CD4-positive, CD25-positive, alpha-beta regulatory T cell (primary cell): Measurements from ENCODE around the gene CACNG6. TPM values are rescaled to one million over a fixed set of nuclear protein-coding genes. Genes with fewer than 3 reads are reported as not detected.
A peak's percentile ranks its signal among the peaks of the same experiment; 100 is the strongest.

ENCODE experiments used
- ATAC-seq, 2 donors: fragments of 150-1000 bp; cut with Tn5 transposase; one replicate each; pipeline ENCODE4 v1.10.0; 2021; ENCODE audit warnings: low read depth in 2 of 2, moderate number of reproducible peaks in 2 of 2, moderate library complexity in 1 of 2
- DNase-seq, 3 donors: peaks; one replicate each; pipeline versions ENCODE4 v3.0.0 to v3.0.0-alpha.2; 2012 to 2022; ENCODE audit warnings: mixed read lengths in 1 of 3
- H3K27ac ChIP-seq: one replicate; pipeline ENCODE4 v1.7.0; 2013; ENCODE audit warnings: mild to moderate bottlenecking, low read length; ENCODE audit not compliant: insufficient read depth, poor library complexity, severe bottlenecking
- H3K27me3 ChIP-seq: one replicate; pipeline ENCODE4 v1.7.0; 2013; ENCODE audit warnings: low read length; ENCODE audit not compliant: control insufficient read depth, insufficient read depth
- H3K36me3 ChIP-seq: one replicate; pipeline ENCODE4 v1.7.0; 2013; ENCODE audit warnings: mild to moderate bottlenecking, low read length, moderate library complexity; ENCODE audit not compliant: control insufficient read depth, insufficient read depth
- H3K4me1 ChIP-seq: 2 replicates; pipeline ENCODE4 v1.7.0; 2013; ENCODE audit warnings: mild to moderate bottlenecking, low read length; ENCODE audit not compliant: insufficient read depth, control insufficient read depth, poor library complexity, severe bottlenecking
- H3K4me3 ChIP-seq: one replicate; pipeline ENCODE4 v1.7.0; 2013; ENCODE audit warnings: low read depth, mild to moderate bottlenecking, low read length, moderate library complexity
- H3K9me3 ChIP-seq, 2 experiments: 1 replicate in 1 of 2; 2 replicates in 1 of 2; pipeline ENCODE4 v1.7.0; 2013; ENCODE audit warnings: low read length in 2 of 2, mild to moderate bottlenecking in 1 of 2, moderate library complexity in 1 of 2; ENCODE audit not compliant: control insufficient read depth in 2 of 2
- H3K27ac Mint-ChIP-seq, 3 donors: one replicate each; pipeline ENCODE4 v1.8.0; 2020 to 2022; ENCODE audit warnings: mild to moderate bottlenecking in 3 of 3, mixed read lengths in 3 of 3, moderate library complexity in 2 of 3
- H3K27me3 Mint-ChIP-seq: one replicate; pipeline ENCODE4 v1.8.0; 2022; ENCODE audit warnings: mild to moderate bottlenecking, mixed read lengths
- H3K36me3 Mint-ChIP-seq: one replicate; pipeline ENCODE4 v1.8.0; 2020; ENCODE audit warnings: mixed read lengths
- H3K4me1 Mint-ChIP-seq, 4 donors: one replicate each; pipeline ENCODE4 v1.8.0; 2020 to 2022; ENCODE audit warnings: mixed read lengths in 4 of 4, mild to moderate bottlenecking in 1 of 4
- H3K4me3 Mint-ChIP-seq, 4 donors: one replicate each; pipeline ENCODE4 v1.8.0; 2020 to 2022; ENCODE audit warnings: mild to moderate bottlenecking in 4 of 4, mixed read lengths in 4 of 4, moderate library complexity in 3 of 4
- H3K9me3 Mint-ChIP-seq, 7 donors: one replicate each; pipeline ENCODE4 v1.8.0; 2020 to 2022; ENCODE audit warnings: mixed read lengths in 7 of 7, mild to moderate bottlenecking in 3 of 7, moderate library complexity in 2 of 7
- polyA plus RNA-seq, 4 donors: library from polyadenylated mRNA; unstranded; fragments of 300-500 nt; fragmentation: Illumina TruSeq; gene quantifications; one replicate each; pipeline ENCODE4 v1.2.3, GENCODE V29; 2021
- total RNA-seq: library from RNA; stranded (reverse); gene quantifications from one replicate; pipeline ENCODE4 v1.2.3, GENCODE V29; 2022

CACNG6 gene
- total and polyA plus RNA-seq, 5 donors from 2014 or later: not detected

DNA sequence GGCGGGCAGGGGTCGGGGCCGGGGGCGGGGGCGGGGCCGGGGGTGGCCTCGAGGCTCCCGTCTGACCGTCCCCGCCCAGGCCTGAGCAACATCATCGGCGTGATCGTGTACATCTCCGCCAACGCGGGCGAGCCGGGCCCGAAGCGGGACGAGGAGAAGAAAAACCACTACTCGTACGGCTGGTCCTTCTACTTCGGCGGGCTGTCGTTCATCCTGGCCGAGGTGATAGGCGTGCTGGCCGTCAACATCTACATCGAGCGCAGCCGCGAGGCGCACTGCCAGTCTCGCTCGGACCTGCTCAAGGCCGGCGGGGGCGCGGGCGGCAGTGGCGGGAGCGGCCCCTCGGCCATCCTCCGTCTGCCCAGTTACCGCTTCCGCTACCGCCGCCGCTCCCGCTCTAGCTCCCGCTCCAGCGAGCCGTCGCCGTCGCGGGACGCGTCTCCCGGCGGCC, 9.4 kb upstream of the CACNG6 start:
- Histone ChIP-seq H3K9me3 (peaks cover 0 to 4% of the 10 kb centered on the region in 2 experiments), H3K4me1 (peaks cover 27% of the 10 kb centered on the region), H3K36me3 (no peaks in the 10 kb centered on the region), H3K27ac (no peak overlapping the region), H3K4me3 (no peak overlapping the region), H3K27me3 (peaks cover 14% of the 10 kb centered on the region)
- no peak for DNase-seq
- no peak for ATAC-seq
- Mint-ChIP-seq H3K4me1 (peaks cover 0 to 33% (median 19%) of the 10 kb centered on the region in 4 donors), H3K27me3 (peaks cover 40% of the 10 kb centered on the region), H3K27ac (no peak overlapping the region), H3K9me3 (peaks cover 0 to 6% (median 4%) of the 10 kb centered on the region in 7 donors), H3K36me3 (peaks cover 8% of the 10 kb centered on the region), H3K4me3 (no peak overlapping the region)

DNA sequence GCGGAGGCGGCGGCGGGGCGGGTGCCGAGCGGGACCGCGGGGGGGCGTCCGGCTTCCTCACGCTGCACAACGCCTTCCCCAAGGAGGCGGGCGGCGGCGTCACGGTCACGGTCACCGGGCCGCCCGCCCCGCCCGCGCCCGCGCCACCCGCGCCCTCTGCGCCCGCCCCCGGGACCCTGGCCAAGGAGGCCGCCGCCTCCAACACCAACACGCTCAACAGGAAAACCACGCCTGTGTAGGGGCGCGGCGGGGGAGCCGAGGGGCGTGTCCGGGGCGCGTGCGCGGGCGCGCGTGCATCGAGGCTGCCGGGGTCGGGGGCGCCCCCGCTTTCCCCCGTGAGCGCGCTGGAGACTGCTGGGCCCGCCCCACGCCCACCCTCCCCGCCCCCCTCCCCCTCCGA, 8.8 kb upstream of the CACNG6 start:
- peaks cover 0 to 6% (median 3%) of the 10 kb centered on the region in 7 donors for H3K9me3 Mint-ChIP-seq
- peaks cover 8% of the 10 kb centered on the region for H3K36me3 Mint-ChIP-seq

DNA sequence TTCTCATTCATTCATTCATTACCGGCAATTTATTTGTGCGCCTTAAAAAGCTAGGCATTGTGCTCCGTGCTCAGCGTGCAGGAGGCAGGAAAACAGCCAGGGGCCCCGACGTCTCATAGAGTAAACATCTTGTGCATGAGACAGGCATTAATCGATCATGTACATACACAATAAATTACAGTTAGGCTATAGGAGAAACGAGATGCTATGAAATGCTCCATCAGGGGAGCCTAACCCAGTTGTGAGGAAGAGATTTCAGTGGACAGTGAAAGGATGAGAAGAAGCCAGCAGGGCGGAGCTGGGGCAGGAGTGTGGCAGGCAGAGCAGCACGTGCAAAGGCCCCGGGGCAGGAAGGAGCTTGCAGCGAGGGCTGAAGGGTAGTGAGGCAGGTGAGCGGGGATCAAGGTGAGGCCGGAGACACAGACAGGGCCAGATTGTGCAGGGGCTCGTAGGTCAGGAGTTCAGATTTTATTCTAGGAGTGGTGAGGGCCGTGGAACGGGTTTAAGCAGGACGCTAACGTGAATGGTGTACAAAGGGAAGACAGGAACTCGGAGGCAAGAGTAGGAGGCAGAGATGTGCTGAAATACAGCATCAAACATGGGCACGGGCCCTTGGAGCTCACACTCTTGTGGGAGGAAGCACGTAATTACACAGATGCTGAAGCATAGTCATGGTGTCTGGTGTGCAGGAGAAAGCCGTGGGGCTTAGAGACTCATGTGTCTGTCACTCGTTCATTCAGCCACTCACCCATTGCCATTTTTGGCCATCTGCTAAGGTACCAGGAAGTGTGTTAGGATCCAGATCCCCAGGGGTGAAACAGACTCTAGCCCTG, 7.8 kb upstream of the CACNG6 start:
- H3K27ac Mint-ChIP-seq: no peak overlapping the region
- H3K36me3 Mint-ChIP-seq: peaks cover 8% of the 10 kb centered on the region
- Histone ChIP-seq H3K36me3 (no peaks in the 10 kb centered on the region), H3K4me3 (no peak overlapping the region), H3K9me3 (no peaks in the 10 kb centered on the region), H3K27ac (no peak overlapping the region), H3K4me1 (peaks cover 14% of the 10 kb centered on the region), H3K27me3 (peaks cover 6% of the 10 kb centered on the region)
- H3K4me3 Mint-ChIP-seq: no peak overlapping the region
- H3K4me1 Mint-ChIP-seq: peaks cover 0 to 24% (median 13%) of the 10 kb centered on the region in 4 donors
- H3K9me3 Mint-ChIP-seq: peaks cover 0 to 6% (median 3%) of the 10 kb centered on the region in 7 donors
- DNase-seq (no peak), ATAC-seq (no peak)
- peaks cover 26% of the 10 kb centered on the region for H3K27me3 Mint-ChIP-seq

More for the DNA sequence above, 8.8 kb upstream of the CACNG6 start:
- H3K4me1 ChIP-seq: peaks cover 23% of the 10 kb centered on the region
- H3K27me3 ChIP-seq: peaks cover 8% of the 10 kb centered on the region
- ATAC-seq (no peak), DNase-seq (no peak)
- peaks cover 0 to 30% (median 15%) of the 10 kb centered on the region in 4 donors for H3K4me1 Mint-ChIP-seq
- no peak overlapping the region for H3K4me3 ChIP-seq
- no peak overlapping the region for H3K4me3 Mint-ChIP-seq
- H3K27ac Mint-ChIP-seq: no peak overlapping the region
- H3K27me3 Mint-ChIP-seq: peaks cover 34% of the 10 kb centered on the region
- H3K27ac ChIP-seq: no peak overlapping the region
- H3K9me3 ChIP-seq: no peaks in the 10 kb centered on the region
- no peaks in the 10 kb centered on the region for H3K36me3 ChIP-seq

DNA sequence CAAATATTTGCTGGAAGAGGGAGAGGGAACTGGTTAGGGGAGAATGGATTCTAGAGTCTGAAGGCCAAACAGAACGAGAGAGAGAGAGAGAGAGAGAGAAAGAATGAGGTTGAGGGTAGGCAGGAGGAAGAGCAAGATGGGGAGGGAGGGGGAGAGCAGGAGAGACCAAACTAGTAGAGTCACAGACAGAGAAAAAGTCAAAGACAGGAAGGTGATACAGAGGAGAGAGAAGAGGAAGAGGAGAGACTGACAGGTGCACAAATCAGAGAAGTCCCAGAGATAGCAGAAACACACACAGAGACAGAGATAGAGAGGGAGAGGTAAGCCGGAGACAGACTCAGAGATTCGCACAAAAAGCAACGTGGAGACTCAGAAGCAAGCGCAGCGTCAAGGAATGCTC, 5.6 kb upstream of the CACNG6 start:
- no peak overlapping the region for H3K4me3 ChIP-seq
- H3K27ac Mint-ChIP-seq: no peak overlapping the region

DNA sequence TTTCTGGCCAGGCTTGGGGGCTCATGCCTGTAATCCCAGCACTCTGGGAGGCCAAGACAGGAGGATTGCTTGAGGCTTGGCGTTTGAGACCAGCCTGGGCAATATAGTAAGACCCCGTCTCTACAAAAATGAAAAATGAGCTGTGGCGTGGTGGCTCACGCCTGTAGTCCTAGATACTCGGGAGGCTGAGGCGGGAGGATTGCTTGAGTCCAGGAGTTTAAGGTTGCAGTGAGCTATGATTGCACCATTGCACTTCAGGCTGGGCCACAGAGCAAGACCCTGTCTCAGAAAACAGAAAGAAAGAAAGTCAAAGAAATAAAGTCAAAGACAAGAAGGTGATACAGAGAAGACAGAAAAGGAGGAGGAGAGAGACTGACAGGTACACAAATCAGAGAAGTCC, 2.5 kb upstream of the CACNG6 start:
- no peaks in the 10 kb centered on the region for H3K36me3 Mint-ChIP-seq
- no peak overlapping the region for H3K27ac ChIP-seq
- H3K27me3 Mint-ChIP-seq: peaks cover 15% of the 10 kb centered on the region
- no peaks in the 10 kb centered on the region for H3K36me3 ChIP-seq
- H3K9me3 ChIP-seq: no peaks in the 10 kb centered on the region
- no peak overlapping the region for H3K27ac Mint-ChIP-seq
- peaks cover 0 to 5% (median 0%) of the 10 kb centered on the region in 4 donors for H3K4me1 Mint-ChIP-seq
- H3K4me3 Mint-ChIP-seq: no peak overlapping the region
- H3K4me3 ChIP-seq: no peak overlapping the region
- DNase-seq: no peak
- no peak for ATAC-seq
- no peaks in the 10 kb centered on the region for H3K9me3 Mint-ChIP-seq
- H3K4me1 ChIP-seq: no peaks in the 10 kb centered on the region
- no peaks in the 10 kb centered on the region for H3K27me3 ChIP-seq

More for the DNA sequence above, 5.6 kb upstream of the CACNG6 start:
- Mint-ChIP-seq H3K36me3 (no peaks in the 10 kb centered on the region), H3K27me3 (peaks cover 10% of the 10 kb centered on the region), H3K4me3 (no peak overlapping the region), H3K9me3 (peaks cover 0 to 4% (median 0%) of the 10 kb centered on the region in 7 donors), H3K4me1 (peaks cover 0 to 7% (median 3%) of the 10 kb centered on the region in 4 donors)
- Histone ChIP-seq H3K36me3 (no peaks in the 10 kb centered on the region), H3K4me1 (peaks cover 3% of the 10 kb centered on the region), H3K9me3 (no peaks in the 10 kb centered on the region), H3K27ac (no peak overlapping the region), H3K27me3 (no peaks in the 10 kb centered on the region)
- no peak for DNase-seq
- no peak for ATAC-seq

DNA sequence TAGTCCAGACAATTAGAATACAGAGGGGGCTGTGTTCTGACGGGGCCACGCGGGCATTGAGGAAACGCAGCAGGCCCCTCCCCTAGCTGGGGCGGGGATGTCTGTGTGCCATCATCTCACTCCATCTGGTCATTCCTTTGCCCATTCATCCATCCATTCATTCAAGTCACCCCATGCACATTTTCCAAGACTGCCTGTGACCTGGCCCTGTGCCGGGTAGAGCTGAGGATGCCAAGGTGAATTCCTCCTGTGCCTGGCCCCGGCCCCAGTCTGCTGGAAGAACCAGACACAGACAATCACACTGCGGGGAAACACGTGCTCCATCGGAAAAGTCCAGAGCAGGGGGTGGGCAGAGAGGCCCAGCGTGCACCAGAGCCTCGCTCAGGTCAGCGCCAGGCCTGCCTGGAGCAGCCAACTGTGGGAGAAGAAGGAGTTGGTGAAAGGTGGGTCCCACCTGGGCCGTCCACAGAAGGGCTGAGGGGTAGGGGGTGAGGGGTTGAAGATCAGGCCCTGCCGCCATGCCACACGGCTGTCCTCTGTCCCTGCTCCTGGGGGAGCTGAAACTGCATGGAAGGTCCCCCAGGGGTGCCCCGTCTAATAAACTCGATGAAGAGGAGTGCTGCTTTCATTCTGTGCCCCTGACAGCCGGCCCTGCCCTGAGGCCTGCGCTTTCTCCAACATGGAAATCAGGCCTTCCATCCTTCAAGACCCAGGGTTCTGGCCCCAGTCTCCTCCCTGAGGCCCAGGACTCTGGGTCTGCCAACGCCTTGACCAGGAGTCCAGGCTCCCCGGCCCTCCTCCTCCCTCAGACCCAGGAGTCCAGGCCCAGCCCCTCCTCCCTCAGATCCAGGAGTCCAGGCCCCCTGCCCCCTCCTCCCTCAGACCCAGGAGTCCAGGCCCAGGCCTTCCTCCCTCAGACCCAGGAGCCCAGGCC, 1.6 kb upstream of the CACNG6 start:
- H3K4me3 ChIP-seq: no peak overlapping the region
- Mint-ChIP-seq H3K27me3 (peaks cover 24% of the 10 kb centered on the region), H3K9me3 (no peaks in the 10 kb centered on the region), H3K4me3 (no peak overlapping the region), H3K27ac (peak overlapping the region in 1 of 3 donors; percentile 49), H3K36me3 (no peaks in the 10 kb centered on the region), H3K4me1 (peaks cover 0 to 5% (median 0%) of the 10 kb centered on the region in 4 donors)
- no peaks in the 10 kb centered on the region for H3K9me3 ChIP-seq
- H3K4me1 ChIP-seq: no peaks in the 10 kb centered on the region
- peaks cover 3% of the 10 kb centered on the region for H3K27me3 ChIP-seq
- no peak overlapping the region for H3K27ac ChIP-seq
- no peak for ATAC-seq
- DNase-seq: no peak
- H3K36me3 ChIP-seq: no peaks in the 10 kb centered on the region

DNA sequence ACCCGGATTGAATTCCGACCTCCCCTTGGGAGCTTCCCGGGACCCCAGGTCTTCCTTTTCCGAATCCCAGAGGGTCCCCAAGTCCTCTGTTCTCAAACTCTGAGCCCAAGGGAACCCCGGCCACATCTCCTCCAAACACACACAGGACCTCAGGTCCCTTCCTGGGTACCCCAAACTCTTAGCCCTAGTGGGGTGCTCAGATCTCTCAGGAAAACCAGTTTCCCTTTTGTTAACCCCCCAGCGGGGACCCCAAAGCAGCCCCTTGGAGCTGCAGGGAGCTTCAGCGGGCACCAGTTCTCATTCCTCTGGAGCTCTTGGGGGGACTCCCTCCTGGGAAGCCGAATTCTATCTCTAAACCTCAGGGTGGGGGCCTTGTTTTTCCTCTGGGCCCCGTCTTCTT, 774 bp downstream of the CACNG6 start:
- Mint-ChIP-seq H3K4me3 (peak overlapping the region in 1 of 4 donors; percentile 11), H3K9me3 (peaks cover 0 to 2% (median 0%) of the 10 kb centered on the region in 7 donors), H3K4me1 (peaks cover 0 to 5% (median 0%) of the 10 kb centered on the region in 4 donors), H3K27ac (no peak overlapping the region), H3K36me3 (no peaks in the 10 kb centered on the region), H3K27me3 (peaks cover 45% of the 10 kb centered on the region)
- Histone ChIP-seq H3K27me3 (peaks cover 3% of the 10 kb centered on the region), H3K27ac (no peak overlapping the region), H3K4me3 (no peak overlapping the region), H3K9me3 (no peaks in the 10 kb centered on the region), H3K4me1 (no peaks in the 10 kb centered on the region), H3K36me3 (no peaks in the 10 kb centered on the region)
- ATAC-seq (no peak), DNase-seq (no peak)
